GM18907 (cell line): ENCODE results near the gene ZFP90.

Source experiments
- ATAC-seq: cut with Tn5 transposase; IDR thresholded peaks from one replicate; pipeline ENCODE4 v1.9.1; 2021; ENCODE audit warnings: mild to moderate bottlenecking, moderate library complexity; ENCODE audit not compliant: unreplicated experiment

The ZFP90 gene

DNA sequence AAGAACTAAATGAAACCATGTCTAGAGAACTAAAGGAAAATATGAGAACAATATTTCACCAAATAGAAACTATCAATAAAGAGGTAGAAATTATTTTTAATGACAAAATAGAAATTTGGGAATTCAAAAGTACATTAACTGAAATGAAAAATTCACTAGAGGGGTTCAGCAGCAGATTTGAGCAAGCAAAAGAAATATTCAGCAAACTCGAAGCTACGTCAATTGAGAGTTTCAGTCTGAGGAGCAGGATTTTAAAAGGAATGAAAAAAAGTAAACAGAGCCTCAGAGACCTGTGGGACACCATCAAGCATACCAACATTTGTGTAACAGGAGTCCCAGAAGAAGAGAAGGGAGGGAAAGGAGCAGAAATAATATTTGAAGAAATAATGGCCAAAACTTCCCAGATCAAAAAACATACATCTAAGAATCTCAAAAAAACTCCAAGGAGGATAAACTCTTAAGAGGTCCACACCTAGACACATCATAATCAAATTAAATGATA is 38.3 kb downstream of the ZFP90 start:
- ATAC-seq = no peak

DNA sequence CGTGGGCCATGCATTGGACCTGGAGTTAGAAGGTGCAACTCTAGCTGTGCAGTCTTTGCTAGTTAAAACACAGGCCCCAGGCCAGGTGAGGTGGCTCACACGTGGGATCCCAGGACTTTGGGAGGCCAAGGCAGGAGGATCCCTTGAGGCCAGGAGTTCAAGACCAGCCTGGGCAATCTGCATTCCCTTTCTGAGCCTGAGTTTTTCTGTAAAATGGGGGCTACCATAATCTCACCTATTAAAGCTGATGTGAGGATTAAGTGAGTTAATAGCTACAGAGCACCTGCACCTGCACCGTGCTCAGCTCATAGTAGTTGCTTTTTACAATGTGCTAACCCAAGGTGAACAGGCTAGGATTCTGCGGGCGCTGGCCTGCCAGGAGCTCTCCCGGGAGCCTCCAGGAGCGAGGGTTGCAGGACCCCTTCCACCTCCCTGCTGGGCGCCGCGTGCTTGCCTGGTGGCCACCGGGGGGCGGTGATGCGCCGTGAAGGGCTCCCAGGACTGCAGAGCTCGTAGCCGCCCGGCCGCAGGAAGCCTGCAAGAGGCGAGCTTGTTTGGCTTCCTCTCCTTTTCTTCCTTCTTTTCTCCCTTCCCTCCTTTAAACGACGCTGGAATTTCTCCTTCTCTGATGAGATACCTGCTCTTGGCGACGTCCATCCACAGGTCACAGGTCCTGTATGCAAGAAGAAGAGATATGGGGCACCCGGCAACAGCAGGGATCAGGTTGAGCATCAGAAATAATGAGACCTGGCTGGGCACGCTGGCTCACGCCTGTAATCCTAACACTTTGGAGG is 51.3 kb downstream of the ZFP90 start:
- no peak for ATAC-seq

GRCh38 chr16:68592466-68593337 is 53.6 kb downstream of the ZFP90 start:
- ATAC-seq = no peak

DNA sequence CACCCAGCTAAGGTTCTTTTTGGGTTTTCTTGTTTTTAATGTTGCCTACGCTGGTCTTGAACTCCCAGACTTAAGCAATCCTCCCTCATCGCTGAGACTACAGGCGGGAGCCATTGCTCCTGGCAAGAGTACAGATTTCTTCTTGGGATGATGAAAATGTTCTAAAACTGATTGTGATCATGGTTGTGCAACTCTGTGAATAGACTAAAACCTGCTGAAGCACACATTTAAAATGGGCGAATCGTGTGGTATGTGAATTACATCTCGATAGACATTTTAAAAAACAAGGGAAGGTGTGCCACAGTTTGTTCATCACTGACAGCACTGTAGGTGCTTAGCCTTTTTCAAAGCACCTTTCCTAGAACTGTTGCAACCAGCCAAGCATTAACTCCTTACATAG is 57.2 kb downstream of the ZFP90 start:
- no peak for ATAC-seq

DNA sequence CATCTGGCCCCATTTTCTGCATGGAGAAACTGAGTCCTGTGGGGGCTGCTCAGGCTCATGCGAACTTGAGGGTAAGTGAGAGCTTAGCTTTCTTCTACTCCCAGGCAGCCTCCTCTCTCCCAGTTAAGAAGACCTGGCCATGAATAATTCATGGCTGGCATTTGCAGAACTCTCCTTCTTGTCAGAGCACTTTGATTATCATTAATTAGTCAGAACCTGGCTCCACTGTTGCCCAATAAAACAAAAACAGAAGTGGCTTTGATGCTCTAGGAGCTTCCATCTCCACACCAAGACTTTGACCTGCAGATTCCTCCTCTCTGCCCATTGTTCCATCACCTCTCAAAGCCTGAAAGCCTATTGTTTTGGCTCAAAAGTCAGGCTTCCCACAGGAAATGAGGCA is 60.5 kb downstream of the ZFP90 start:
- ATAC-seq = no peak

- ATAC-seq = no peak
Measured at GRCh38 chr16:68605746-68606145, 66.7 kb downstream of the ZFP90 start.

DNA sequence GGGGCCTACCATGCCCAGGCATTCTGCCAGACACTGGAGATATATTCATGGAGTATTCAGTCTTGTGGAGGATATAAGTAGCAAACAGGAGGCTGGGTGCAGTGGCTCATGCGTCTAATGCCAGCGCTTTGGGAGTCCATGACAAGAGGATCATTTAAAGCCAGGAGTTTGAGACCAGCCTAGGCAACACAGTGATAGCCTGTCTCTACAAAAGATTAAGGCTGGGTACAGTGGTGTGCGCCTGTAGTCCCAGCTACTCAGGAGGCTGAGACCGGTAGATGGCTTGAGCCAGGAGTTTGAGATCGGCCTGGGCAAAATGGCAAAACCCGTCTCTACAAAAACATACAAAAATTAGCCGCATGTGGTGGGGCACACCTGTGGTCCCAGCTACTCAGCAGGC is 68.4 kb downstream of the ZFP90 start:
- no peak for ATAC-seq

- ATAC-seq = no peak
Measured at GRCh38 chr16:68608330-68608729, 69.2 kb downstream of the ZFP90 start.

DNA sequence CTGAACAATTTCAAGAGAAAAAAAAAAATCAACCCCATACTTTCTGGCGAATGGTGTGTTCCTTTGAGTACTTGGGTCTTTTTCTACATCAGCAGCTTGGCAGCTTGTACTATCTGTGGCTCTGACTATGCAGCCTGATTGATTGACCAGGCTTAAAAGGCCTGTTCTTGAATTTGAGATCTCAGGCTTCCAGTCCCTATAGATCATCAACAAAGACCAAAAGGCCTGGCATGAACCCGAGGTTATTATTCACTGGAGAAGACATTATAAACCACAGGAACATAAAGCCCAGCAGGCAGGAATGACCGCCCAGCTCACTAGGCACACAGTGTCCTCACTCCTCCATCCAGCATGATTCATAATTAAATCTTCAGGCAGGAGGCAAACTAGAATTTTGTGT is 73.9 kb downstream of the ZFP90 start:
- no peak for ATAC-seq

GRCh38 chr16:68617734-68618133 is 78.6 kb downstream of the ZFP90 start:
- ATAC-seq = no peak
